Midbrain (tissue), 1 donor: ENCODE data around the gene SLC25A1.
"Not testable (repeated sequence)": the region's sequence is repeated elsewhere in the genome, so short reads cannot be mapped to it uniquely, and the experiment has no call there.

Experiments used
- DNase-seq: peaks from one replicate; lab custom pipeline; 2025; lab: John Stamatoyannopoulos, UW

The SLC25A1 gene

GRCh38 chr22:19166421-19166820 lies 12.1 kb downstream of the SLC25A1 start:
- no peak for DNase-seq

- no peak for DNase-seq
Measured at GRCh38 chr22:19164425-19164824, 14.1 kb downstream of the SLC25A1 start.

GRCh38 chr22:19158649-19159048 lies 19.9 kb downstream of the SLC25A1 start:
- DNase-seq = not testable (repeated sequence)

- DNase-seq = not testable (repeated sequence)
Measured at GRCh38 chr22:19156109-19156508, 22.4 kb downstream of the SLC25A1 start.

GRCh38 chr22:19152942-19153883 lies 25.3 kb downstream of the SLC25A1 start:
- no peak for DNase-seq

- DNase-seq = no peak
Measured at GRCh38 chr22:19151329-19152191, 27.0 kb downstream of the SLC25A1 start.

- DNase-seq = no peak
Measured at GRCh38 chr22:19150482-19151328, 27.8 kb downstream of the SLC25A1 start.

GRCh38 chr22:19149991-19150390 lies 28.5 kb downstream of the SLC25A1 start, which contains the start of gene GSC2:
TSS of gene GSC2 (minus strand) at chr22:19150292. CDS start at chr22:19150283, 9 bp downstream.
- no peak for DNase-seq

GRCh38 chr22:19149047-19149883 lies 29.3 kb downstream of the SLC25A1 start:
- DNase-seq = no peak

- DNase-seq = no peak
Measured at GRCh38 chr22:19148417-19149046, 30.0 kb downstream of the SLC25A1 start.

- DNase-seq = no peak
Measured at GRCh38 chr22:19147195-19147780, 31.2 kb downstream of the SLC25A1 start.

GRCh38 chr22:19146215-19146968 lies 32.1 kb downstream of the SLC25A1 start:
- no peak for DNase-seq

GRCh38 chr22:19143967-19144400 lies 34.6 kb downstream of the SLC25A1 start:
- no peak for DNase-seq

GRCh38 chr22:19143212-19143611 lies 35.3 kb downstream of the SLC25A1 start:
- DNase-seq = no peak

GRCh38 chr22:19142394-19142793 lies 36.1 kb downstream of the SLC25A1 start:
- no peak for DNase-seq

GRCh38 chr22:19139974-19140373 lies 38.6 kb downstream of the SLC25A1 start:
- DNase-seq = no peak

- no peak for DNase-seq
Measured at GRCh38 chr22:19139001-19139356, 39.6 kb downstream of the SLC25A1 start.

- no peak for DNase-seq
Measured at GRCh38 chr22:19138217-19139000, 40.1 kb downstream of the SLC25A1 start.
